Aorta (tissue), 5 donors: Measurements from ENCODE around the gene SUMO3. TPM values are rescaled to one million over a fixed set of nuclear protein-coding genes. Genes with fewer than 3 reads are reported as not detected.
A peak's percentile ranks its signal among the peaks of the same experiment; 100 is the strongest.

Experiments
- ATAC-seq: fragments of 200-7000 bp; cut with Tn5 transposase; one replicate; pipeline ENCODE4 v1.9.1; 2022; ENCODE audit warnings: moderate library complexity; ENCODE audit not compliant: low FRiP score
- DNase-seq, 2 donors: peaks; one replicate each; pipeline ENCODE4 v3.0.0-alpha.2; 2020
- H3K27ac ChIP-seq, 2 donors: one replicate each; pipeline ENCODE4 v1.5.1; 2013; ENCODE audit warnings: low read length in 2 of 2, mild to moderate bottlenecking in 2 of 2, moderate library complexity in 2 of 2, control low read depth in 1 of 2, inconsistent platforms in 1 of 2, low read depth in 1 of 2
- H3K27me3 ChIP-seq, 2 donors: one replicate each; pipeline ENCODE4 v1.6.1; 2013; ENCODE audit warnings: control low read depth in 1 of 2, low read length in 1 of 2, mild to moderate bottlenecking in 1 of 2, moderate library complexity in 1 of 2; ENCODE audit not compliant: insufficient read depth in 2 of 2, control insufficient read depth in 1 of 2
- H3K36me3 ChIP-seq, 2 donors: one replicate each; pipeline ENCODE4 v1.6.1; 2013; ENCODE audit warnings: control low read depth in 1 of 2, low read length in 1 of 2, mild to moderate bottlenecking in 1 of 2; ENCODE audit not compliant: insufficient read depth in 2 of 2, control insufficient read depth in 1 of 2
- H3K4me1 ChIP-seq, 2 donors: one replicate each; pipeline ENCODE4 v1.6.1; 2013; ENCODE audit warnings: low read length in 2 of 2, control low read depth in 1 of 2, mild to moderate bottlenecking in 1 of 2, moderate library complexity in 1 of 2; ENCODE audit not compliant: insufficient read depth in 2 of 2, control insufficient read depth in 1 of 2
- H3K4me3 ChIP-seq, 2 donors: one replicate each; pipeline ENCODE4 v1.5.1; 2013; ENCODE audit warnings: low read length in 2 of 2, control low read depth in 1 of 2, mild to moderate bottlenecking in 1 of 2
- H3K9me3 ChIP-seq: one replicate; pipeline ENCODE4 v1.6.1; 2013; ENCODE audit warnings: mild to moderate bottlenecking, low read length; ENCODE audit not compliant: control insufficient read depth
- WGBS, 2 donors: extraction: QIAGEN DNeasy Blood & Tissue Kit; methylation state at CpG; one replicate each; pipeline ENCODE4 v1.1.7; 2013; 5-methylcytosine and 5-hydroxymethylcytosine counted together
- intact Hi-C, 2 donors: fragments of 100-400 bp; cut with DNase I; formaldehyde crosslinking; loops; one replicate each; pipeline versions ENCODE4 v1.14.2 to v1.15.0; 2022
- polyA plus RNA-seq, 2 donors: library from polyadenylated mRNA; stranded (reverse); fragments of 200-250 nt; gene quantifications; one replicate each; pipeline ENCODE4 v1.2.3, GENCODE V29; 2013
- total RNA-seq, 2 donors: library from RNA; stranded (reverse); fragmentation: NEBNext Ultra II Directional; extraction: Animal tissue kit (Norgen Biotek cat#: 25700); gene quantifications; one replicate each; pipeline ENCODE4 v1.2.1, GENCODE V29; 2021
- donor health status: healthy with polysubstance abuse.
- donor health status: Bipolar disorder and iron deficiency.
- donor health status: DM: no; HTN: no; CAD: no.
- donor health status: DM: no; HTN: no; CAD: no.
- donor health status: DM: yes; HTN: yes; CAD: no.

Gene SUMO3
- total and polyA plus RNA-seq, 4 donors, result 35.7 to 88.0 (median 66.1) TPM

GRCh38 chr21:44857127-44857892 lies 39.4 kb upstream of the SUMO3 start:
- Histone ChIP-seq H3K4me3 (no peak overlapping the region), H3K27me3 (no peaks in the 10 kb centered on the region), H3K9me3 (no peaks in the 10 kb centered on the region), H3K36me3 (peaks cover 12 to 13% of the 10 kb centered on the region in 2 donors), H3K27ac (no peak overlapping the region), H3K4me1 (no peaks in the 10 kb centered on the region)
- intact Hi-C loops, result no loop called here
- WGBS, 2 donors, result 86 to 88% methylated on average over 16 of the region's 16 CpGs
- DNase-seq, result peak in 1 of 2 donors; percentile 32
- no peak for ATAC-seq

- no peaks in the 10 kb centered on the region for H3K4me1 ChIP-seq
- H3K4me3 ChIP-seq, result no peak overlapping the region
- H3K36me3 ChIP-seq, result peaks cover 12 to 15% of the 10 kb centered on the region in 2 donors
- H3K9me3 ChIP-seq, result no peaks in the 10 kb centered on the region
- peak; percentile 38 to 59 for DNase-seq
- WGBS, 2 donors, result 89 to 90% methylated on average over 17 of the region's 17 CpGs
- no peak for ATAC-seq
- no peaks in the 10 kb centered on the region for H3K27me3 ChIP-seq
- no peak overlapping the region for H3K27ac ChIP-seq
- intact Hi-C loops, result no loop called here
Observed at GRCh38 chr21:44856131-44856530, 38.3 kb upstream of the SUMO3 start.

- Histone ChIP-seq H3K36me3 (peaks cover 13 to 15% of the 10 kb centered on the region in 2 donors), H3K27ac (no peak overlapping the region), H3K9me3 (no peaks in the 10 kb centered on the region), H3K4me1 (no peaks in the 10 kb centered on the region), H3K27me3 (no peaks in the 10 kb centered on the region), H3K4me3 (no peak overlapping the region)
- DNase-seq (peak; percentile 21 to 61), ATAC-seq (no peak)
- intact Hi-C loops, result no loop called here
- WGBS, 2 donors, result 91 to 92% methylated on average over 14 of the region's 14 CpGs
Observed at GRCh38 chr21:44855572-44855971, 37.7 kb upstream of the SUMO3 start.

- Histone ChIP-seq H3K9me3 (no peaks in the 10 kb centered on the region), H3K4me3 (no peak overlapping the region), H3K27me3 (no peaks in the 10 kb centered on the region), H3K27ac (no peak overlapping the region), H3K4me1 (no peaks in the 10 kb centered on the region), H3K36me3 (peaks cover 18 to 22% of the 10 kb centered on the region in 2 donors)
- WGBS, 2 donors, result 83 to 85% methylated on average over 31 of the region's 31 CpGs
- DNase-seq (peak; percentile 35 to 59), ATAC-seq (no peak)
- intact Hi-C loops, result no loop called here
Observed at GRCh38 chr21:44854664-44855446, 37.0 kb upstream of the SUMO3 start.

GRCh38 chr21:44854391-44854663 lies 36.5 kb upstream of the SUMO3 start:
- DNase-seq, result no peak
- no peaks in the 10 kb centered on the region for H3K27me3 ChIP-seq
- peaks cover 18 to 22% of the 10 kb centered on the region in 2 donors for H3K36me3 ChIP-seq
- H3K9me3 ChIP-seq, result no peaks in the 10 kb centered on the region
- intact Hi-C loops, result no loop called here
- ATAC-seq, result no peak
- no peak overlapping the region for H3K27ac ChIP-seq
- H3K4me1 ChIP-seq, result no peaks in the 10 kb centered on the region
- WGBS, 2 donors, result 89 to 91% methylated on average over 14 of the region's 14 CpGs
- no peak overlapping the region for H3K4me3 ChIP-seq

- no peak overlapping the region for H3K4me3 ChIP-seq
- no peaks in the 10 kb centered on the region for H3K27me3 ChIP-seq
- WGBS, 2 donors, result 86 to 87% methylated on average over 34 of the region's 34 CpGs
- no peaks in the 10 kb centered on the region for H3K4me1 ChIP-seq
- DNase-seq, result peak in 1 of 2 donors; percentile 42
- no peak overlapping the region for H3K27ac ChIP-seq
- ATAC-seq, result peak; percentile 33
- H3K36me3 ChIP-seq, result peaks cover 13 to 20% of the 10 kb centered on the region in 2 donors
- intact Hi-C loops, result no loop called here
- H3K9me3 ChIP-seq, result no peaks in the 10 kb centered on the region
Observed at GRCh38 chr21:44853601-44854390, 35.9 kb upstream of the SUMO3 start.

- intact Hi-C loops, result no loop called here
- no peak for ATAC-seq
- H3K4me1 ChIP-seq, result no peaks in the 10 kb centered on the region
- WGBS, 2 donors, result 87% methylated on average over 26 of the region's 26 CpGs
- no peak overlapping the region for H3K27ac ChIP-seq
- H3K4me3 ChIP-seq, result no peak overlapping the region
- H3K27me3 ChIP-seq, result no peaks in the 10 kb centered on the region
- H3K9me3 ChIP-seq, result no peaks in the 10 kb centered on the region
- peaks cover 9 to 15% of the 10 kb centered on the region in 2 donors for H3K36me3 ChIP-seq
- peak; percentile 30 to 42 for DNase-seq
Observed at GRCh38 chr21:44850905-44851657, 33.2 kb upstream of the SUMO3 start.

- DNase-seq, result peak; percentile 36 to 69
- H3K4me1 ChIP-seq, result no peaks in the 10 kb centered on the region
- intact Hi-C loops, result no loop called here
Observed at GRCh38 chr21:44850208-44850800, 32.4 kb upstream of the SUMO3 start.

More at GRCh38 chr21:44850208-44850800, 32.4 kb upstream of the SUMO3 start:
- ATAC-seq, result no peak
- no peak overlapping the region for H3K4me3 ChIP-seq
- no peaks in the 10 kb centered on the region for H3K27me3 ChIP-seq
- no peaks in the 10 kb centered on the region for H3K9me3 ChIP-seq
- no peak overlapping the region for H3K27ac ChIP-seq
- peaks cover 9 to 13% of the 10 kb centered on the region in 2 donors for H3K36me3 ChIP-seq
- 86 to 88% methylated on average over 20 of the region's 20 CpGs for WGBS, 2 donors
